Fibroblast of the aortic adventitia (primary cell): ENCODE measurements around the gene VPS4B. TPM values are rescaled to one million over a fixed set of nuclear protein-coding genes. Genes with fewer than 3 reads are reported as not detected.

Experiments used
- DNase-seq: peaks from one replicate; pipeline ENCODE4 v3.0.0-alpha.2; 2010; ENCODE audit warnings: low read depth
- H3K4me3 ChIP-seq: 2 replicates; pipeline ENCODE4 v1.5.1; 2011; ENCODE audit warnings: low read depth, mild to moderate bottlenecking, control low read depth, low read length, moderate library complexity
- total RNA-seq: library from RNA; depleted of rRNA; stranded (reverse); fragments of >200 nt; gene quantifications from 2 replicates; pipeline ENCODE4 v1.2.3, GENCODE V29; 2012; ENCODE audit warnings: low replicate concordance
- TF ChIP-seq, protein P1 (sequence below): IDR thresholded peaks from 2 replicates; pipeline ENCODE4 v1.5.1; 2011; ENCODE audit warnings: mild to moderate bottlenecking, low read length, control low read depth, inconsistent platforms; ENCODE audit not compliant: insufficient read depth

Gene VPS4B
- total RNA-seq, 1 donor, result 38.1 TPM

DNA sequence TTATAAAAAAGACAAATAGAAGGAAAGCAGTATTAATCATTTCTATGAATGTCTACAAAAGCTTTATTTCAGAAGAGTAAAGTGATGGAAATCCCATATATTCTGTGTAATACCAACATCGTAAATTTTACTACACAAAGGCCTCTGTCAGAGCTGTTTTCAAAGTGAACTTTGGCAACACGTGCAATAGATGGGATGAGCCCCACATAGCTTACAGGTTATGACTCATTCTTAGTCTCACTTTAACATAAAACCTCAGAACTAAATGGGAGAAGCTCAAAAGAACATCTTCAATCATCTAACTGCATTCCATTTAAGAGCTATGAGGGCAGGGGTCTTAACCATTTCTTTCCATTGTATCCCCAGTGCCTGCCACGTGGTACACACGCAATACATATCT, 11.5 kb downstream of the VPS4B start:
- no peak overlapping the region for H3K4me3 ChIP-seq
- DNase-seq, result peak; percentile 41
- TF ChIP-seq, protein P1, sequence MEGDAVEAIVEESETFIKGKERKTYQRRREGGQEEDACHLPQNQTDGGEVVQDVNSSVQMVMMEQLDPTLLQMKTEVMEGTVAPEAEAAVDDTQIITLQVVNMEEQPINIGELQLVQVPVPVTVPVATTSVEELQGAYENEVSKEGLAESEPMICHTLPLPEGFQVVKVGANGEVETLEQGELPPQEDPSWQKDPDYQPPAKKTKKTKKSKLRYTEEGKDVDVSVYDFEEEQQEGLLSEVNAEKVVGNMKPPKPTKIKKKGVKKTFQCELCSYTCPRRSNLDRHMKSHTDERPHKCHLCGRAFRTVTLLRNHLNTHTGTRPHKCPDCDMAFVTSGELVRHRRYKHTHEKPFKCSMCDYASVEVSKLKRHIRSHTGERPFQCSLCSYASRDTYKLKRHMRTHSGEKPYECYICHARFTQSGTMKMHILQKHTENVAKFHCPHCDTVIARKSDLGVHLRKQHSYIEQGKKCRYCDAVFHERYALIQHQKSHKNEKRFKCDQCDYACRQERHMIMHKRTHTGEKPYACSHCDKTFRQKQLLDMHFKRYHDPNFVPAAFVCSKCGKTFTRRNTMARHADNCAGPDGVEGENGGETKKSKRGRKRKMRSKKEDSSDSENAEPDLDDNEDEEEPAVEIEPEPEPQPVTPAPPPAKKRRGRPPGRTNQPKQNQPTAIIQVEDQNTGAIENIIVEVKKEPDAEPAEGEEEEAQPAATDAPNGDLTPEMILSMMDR, result no peak

DNA sequence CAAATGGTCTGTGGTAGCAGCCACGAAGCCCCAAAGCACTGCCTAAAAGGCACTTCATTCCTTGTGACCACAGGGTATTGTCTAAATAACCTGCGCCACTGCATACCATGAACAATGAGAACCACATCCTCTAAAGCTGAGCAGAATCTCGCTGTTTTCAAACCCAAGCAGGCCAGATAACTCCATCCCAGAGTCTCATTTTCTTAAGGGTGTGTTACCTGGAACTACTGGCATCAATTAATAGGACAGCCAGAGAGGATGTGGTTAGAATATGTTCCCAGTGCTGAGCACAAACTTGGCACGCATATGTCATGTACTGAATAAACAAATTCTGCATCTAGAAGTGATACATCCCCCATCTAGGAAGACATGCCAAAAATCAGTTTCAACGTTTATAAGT, 13.0 kb downstream of the VPS4B start:
- H3K4me3 ChIP-seq, result no peak overlapping the region
- TF ChIP-seq, protein P1, result no peak
- no peak for DNase-seq

DNA sequence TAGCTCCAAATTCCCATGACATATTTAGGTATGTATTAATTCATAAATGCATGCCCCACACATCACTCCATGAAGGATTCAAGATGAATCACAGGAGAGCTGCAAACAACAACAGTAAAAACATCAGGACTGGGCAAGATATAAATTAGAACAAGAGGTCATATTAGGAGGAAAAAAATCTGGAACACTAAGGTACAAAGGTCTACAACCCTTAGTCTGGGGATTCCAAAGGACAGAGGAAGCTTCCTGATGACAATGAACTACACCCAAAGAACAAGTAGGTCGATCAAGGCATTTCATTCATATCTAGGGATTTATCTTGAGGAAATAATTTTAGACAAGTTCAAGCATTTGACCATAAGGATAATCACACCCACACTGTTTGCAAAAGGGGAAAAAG, 14.5 kb downstream of the VPS4B start:
- H3K4me3 ChIP-seq, result no peak overlapping the region
- TF ChIP-seq, protein P1, result no peak

DNA sequence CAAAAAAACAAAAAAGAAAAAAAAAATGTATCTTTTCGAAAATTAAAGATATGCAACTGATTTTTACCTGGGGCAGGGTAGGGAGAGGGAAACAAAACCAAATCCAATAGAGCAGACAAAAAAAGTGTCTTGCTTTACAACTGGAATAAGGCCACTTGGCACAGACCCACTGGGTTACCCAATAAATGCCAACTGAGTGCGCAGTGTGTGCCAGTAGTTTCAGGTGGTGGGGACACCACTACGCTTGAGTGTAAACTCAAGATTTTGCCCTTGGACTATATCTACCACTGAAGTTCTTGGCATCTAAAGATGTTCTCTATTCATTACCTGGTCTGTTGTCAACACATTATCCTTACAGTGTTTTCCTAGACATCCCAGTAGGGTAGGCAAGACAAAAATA, 16.3 kb downstream of the VPS4B start:
- H3K4me3 ChIP-seq, result no peak overlapping the region
- no peak for DNase-seq
- TF ChIP-seq, protein P1, result no peak

More for the DNA sequence above, 14.5 kb downstream of the VPS4B start:
- DNase-seq, result no peak

DNA sequence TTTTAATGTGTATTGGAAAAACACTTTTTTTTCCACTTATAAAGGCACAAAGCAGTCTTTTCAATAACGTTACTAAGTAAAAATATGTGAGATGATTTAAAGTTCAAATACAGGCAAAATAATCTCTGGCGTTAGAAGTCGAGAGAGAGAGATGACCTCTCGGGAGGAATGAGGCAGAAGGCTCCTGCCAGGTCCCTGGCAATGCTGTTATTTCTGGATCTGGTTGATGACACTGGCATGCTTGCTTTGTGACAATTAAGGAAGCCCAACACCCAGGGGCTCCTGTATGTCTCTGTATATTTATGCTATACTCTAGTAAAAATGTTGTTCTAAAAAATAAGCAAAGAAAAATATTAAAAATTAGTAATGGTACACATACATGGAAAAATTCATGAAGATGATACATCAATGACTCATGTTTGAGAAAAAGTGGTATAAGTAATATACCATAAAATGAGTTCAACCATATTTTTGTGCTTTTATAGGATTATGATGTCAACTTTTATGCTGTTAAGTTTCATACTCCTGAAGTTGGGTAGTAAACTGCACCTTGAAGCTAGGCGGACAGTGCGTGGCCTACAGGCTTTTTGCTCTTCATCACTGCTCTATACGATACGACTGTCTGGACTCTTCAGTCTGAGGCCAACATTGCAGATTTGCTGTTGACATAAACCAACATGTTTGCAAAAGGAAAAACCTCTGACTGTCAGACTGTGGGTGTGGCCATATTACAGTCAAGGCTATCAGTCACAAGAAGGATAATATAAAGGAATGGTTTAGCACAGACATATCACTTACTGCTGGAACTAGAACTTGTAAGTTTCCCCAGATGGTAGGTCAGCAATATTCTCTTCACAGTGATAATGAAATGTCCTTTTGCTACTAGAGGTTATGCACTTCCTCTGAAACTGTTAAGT, 19.8 kb downstream of the VPS4B start:
- H3K4me3 ChIP-seq, result no peak overlapping the region
- DNase-seq, result no peak
- TF ChIP-seq, protein P1, result no peak

DNA sequence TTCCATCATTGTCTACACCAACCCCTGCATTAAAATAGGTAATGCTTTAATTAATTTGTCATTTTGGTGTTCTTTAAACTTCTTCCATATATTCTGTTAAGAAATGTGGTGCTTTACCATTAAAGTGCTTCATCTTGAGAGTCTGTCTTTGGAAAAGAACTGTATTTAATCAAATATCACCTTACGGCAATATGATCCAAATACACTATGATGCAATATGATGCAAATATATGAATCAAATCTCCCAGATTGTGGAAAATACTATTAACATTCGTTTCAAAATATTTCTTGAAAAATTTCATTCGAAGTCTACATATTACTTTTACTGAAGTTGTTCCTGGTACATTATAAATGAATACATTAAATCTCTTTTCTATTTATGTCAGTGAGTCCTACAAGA, 23.0 kb downstream of the VPS4B start:
- no peak overlapping the region for H3K4me3 ChIP-seq
- no peak for DNase-seq
- TF ChIP-seq, protein P1, result no peak
